Ishikawa (cell line): Measurements from ENCODE around the gene LPAR5.

ENCODE experiments used
- RAD21 ChIP-seq: IDR thresholded peaks from 2 replicates; pipeline ENCODE4 v1.6.1; 2012; ENCODE audit warnings: low read depth
- TF ChIP-seq, protein P1 (sequence below): IDR thresholded peaks from 2 replicates; pipeline ENCODE4 v1.6.1; 2012; ENCODE audit warnings: low read depth, mild to moderate bottlenecking

DNA sequence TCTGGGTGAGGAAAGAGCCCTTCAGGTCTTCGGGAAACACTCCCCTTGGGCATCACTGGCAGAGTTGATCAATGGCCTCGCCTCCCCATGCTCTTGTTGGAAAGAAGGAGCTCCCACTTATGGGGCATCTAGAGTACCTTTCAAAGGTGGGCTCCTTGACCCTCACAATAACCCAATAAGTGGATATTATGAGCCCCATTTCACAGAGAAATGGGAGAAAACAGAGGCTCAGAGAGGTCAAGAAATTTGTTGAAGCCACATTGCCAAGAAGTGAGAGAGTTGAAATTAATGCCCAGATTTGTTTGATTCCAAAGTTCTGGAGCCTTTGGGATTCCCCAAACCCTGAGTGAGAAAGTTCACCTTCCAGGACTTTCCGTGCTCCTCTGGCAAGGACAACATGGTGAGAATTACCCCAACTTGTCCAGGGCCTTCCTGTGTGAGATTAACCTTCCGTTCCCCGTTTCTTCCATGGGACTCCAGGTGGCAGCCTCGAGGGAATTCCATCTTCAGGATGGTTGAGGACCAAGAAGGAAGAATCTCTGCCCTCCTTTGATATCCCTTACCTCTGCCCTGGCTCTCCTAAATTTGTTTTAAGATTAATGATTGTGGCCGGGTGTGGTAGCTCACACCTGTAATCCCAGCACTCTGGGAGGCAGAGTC, 21.1 kb downstream of the LPAR5 start:
- no peak for TF ChIP-seq RAD21
- TF ChIP-seq, protein P1, sequence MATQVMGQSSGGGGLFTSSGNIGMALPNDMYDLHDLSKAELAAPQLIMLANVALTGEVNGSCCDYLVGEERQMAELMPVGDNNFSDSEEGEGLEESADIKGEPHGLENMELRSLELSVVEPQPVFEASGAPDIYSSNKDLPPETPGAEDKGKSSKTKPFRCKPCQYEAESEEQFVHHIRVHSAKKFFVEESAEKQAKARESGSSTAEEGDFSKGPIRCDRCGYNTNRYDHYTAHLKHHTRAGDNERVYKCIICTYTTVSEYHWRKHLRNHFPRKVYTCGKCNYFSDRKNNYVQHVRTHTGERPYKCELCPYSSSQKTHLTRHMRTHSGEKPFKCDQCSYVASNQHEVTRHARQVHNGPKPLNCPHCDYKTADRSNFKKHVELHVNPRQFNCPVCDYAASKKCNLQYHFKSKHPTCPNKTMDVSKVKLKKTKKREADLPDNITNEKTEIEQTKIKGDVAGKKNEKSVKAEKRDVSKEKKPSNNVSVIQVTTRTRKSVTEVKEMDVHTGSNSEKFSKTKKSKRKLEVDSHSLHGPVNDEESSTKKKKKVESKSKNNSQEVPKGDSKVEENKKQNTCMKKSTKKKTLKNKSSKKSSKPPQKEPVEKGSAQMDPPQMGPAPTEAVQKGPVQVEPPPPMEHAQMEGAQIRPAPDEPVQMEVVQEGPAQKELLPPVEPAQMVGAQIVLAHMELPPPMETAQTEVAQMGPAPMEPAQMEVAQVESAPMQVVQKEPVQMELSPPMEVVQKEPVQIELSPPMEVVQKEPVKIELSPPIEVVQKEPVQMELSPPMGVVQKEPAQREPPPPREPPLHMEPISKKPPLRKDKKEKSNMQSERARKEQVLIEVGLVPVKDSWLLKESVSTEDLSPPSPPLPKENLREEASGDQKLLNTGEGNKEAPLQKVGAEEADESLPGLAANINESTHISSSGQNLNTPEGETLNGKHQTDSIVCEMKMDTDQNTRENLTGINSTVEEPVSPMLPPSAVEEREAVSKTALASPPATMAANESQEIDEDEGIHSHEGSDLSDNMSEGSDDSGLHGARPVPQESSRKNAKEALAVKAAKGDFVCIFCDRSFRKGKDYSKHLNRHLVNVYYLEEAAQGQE, result no peak
